ENCODE results near the gene SPTLC3.

The SPTLC3 gene

DNA sequence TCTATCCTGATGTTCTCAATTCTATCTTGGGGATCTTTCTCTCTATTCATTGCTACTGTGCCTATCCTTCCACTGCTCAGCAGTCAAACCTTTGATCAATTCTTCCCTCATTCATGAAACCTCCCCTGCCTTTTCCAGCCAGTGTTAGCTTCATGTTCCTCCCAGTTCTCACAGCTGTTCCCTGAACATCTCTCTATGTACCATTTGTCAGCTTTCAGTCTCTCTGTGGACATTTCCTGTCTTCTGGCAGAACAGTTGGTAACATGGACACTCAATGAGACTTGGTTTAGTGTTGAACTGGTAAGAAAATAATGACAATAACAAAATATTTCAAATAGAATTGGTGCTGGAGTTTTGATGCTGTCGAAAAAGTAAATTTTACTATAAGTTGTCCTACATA, 26.2 kb downstream of the SPTLC3 start:
- no peak for DNase-seq

GRCh38 chr20:13035399-13036152, 26.8 kb downstream of the SPTLC3 start:
- DNase-seq: no peak

- no peak for DNase-seq
These were observed 29.0 kb downstream of the SPTLC3 start for GRCh38 chr20:13037727-13038126.

DNA sequence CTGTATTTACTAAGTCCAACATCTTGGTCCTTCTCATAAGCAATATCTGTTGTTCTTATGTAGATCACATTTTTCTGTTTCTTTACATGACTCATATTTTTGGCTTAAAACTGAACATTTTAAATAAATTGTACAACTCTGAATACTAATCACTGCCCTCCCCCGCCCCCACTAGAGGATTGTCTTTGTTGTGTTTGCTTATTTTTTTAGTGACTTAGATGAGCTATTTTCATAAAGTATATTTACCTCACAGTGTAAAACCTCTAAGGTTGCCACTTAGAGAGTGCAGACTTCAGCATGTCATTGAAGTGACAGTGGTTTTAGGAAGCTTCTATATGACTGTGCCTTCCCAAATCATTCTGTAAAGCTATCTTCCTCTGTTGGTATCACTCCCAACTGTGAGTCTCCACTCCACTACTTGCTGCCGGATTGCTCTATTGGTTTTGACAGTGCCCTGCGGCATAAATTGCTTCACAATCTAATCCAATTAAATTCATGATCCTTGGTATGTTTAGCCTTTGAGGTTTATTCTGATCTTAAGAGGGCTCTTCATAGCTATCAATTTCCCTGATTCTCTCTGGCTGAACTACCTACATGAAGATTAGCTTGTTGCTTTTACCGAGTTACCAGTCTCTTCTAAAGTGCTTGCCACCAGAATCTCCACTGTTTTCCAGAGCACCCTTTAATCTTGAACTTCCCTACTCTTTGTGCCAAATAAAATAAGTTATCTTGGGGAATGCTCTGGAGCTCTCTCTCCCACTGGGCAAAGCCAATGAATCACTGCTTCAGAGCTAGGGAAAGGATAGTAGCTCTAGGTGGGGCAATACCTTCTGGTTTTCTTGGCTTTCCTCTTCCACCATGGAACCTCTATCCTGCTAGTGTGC, 33.0 kb downstream of the SPTLC3 start:
- no peak for DNase-seq

DNA sequence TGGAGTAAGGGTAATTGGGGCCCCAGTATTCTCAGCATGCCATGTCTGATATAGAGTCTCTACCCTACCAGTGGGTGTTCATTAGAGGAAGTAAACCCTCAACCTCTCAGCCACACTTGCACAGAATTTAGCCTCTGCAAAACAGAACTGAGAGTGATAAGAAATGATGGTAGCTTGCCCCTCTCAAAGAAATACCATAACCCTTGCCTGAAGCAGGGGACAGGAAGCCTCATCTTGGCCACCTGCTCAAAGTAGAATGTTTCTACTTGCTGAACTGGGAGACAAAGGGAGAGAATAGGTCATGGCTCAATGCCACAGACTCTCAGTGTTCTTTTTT, 33.7 kb downstream of the SPTLC3 start:
- DNase-seq: no peak

DNA sequence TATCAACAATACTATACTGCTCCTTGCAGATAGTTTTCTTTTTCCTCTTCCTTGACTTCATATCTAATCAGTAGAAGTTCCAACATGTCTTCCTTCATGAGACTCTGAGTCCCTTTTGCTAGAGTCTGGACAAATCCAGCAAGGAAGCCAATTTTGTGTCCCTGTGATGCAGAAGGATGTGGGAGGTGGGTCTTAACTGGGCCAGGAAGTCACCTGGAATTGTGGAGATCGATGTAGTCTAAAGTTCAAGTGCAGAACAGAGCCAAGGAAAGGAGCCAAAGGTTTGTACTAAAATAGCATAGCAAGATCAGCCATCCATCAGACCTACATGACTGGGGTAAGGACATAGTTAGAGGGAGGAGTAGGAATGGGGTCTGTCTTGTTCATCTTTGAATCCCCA, 37.6 kb downstream of the SPTLC3 start:
- no peak for DNase-seq

GRCh38 chr20:13054011-13054410, 45.2 kb downstream of the SPTLC3 start:
- no peak for DNase-seq

- DNase-seq: no peak
These were observed 50.1 kb downstream of the SPTLC3 start for GRCh38 chr20:13058666-13059389.

- no peak for DNase-seq
These were observed 50.8 kb downstream of the SPTLC3 start for GRCh38 chr20:13059398-13060136.

GRCh38 chr20:13060327-13060726, 51.6 kb downstream of the SPTLC3 start:
- no peak for DNase-seq

DNA sequence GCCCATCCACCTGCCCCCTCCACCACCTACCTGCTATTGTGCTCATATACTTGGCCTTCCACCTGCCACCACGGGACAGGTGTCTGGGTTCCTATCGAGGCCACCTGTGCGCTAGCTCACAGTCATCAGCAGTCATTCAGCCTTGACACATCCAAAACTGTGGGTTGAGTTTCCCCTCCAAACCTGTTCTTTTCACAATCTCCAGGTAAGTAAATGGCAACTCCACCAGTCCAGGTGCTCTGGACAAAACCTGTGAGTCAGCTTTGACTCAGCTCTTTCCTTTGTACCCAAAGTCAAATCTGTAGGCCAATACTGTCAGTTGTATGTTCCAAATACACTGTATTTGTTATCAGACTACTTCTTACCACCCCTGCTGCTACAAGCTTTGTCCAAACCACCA, 52.6 kb downstream of the SPTLC3 start:
- DNase-seq: no peak

DNA sequence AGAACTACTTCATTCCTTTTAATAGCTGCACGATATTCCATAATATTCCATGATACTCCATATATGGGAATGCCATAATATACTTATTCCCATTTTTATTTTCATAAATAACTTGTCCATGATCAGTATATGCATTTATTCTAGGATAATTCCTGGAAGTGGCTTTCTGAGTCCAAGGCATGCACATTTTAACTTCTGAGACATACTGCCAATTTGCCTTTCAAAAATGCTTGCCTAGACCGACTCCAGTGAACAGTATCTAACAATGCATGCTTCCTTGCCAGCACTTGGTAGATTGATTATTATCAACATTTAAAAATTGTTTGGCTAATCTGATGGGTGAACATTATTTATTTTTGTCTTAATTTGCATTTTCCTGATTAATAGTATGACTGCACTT, 54.0 kb downstream of the SPTLC3 start:
- no peak for DNase-seq

DNA sequence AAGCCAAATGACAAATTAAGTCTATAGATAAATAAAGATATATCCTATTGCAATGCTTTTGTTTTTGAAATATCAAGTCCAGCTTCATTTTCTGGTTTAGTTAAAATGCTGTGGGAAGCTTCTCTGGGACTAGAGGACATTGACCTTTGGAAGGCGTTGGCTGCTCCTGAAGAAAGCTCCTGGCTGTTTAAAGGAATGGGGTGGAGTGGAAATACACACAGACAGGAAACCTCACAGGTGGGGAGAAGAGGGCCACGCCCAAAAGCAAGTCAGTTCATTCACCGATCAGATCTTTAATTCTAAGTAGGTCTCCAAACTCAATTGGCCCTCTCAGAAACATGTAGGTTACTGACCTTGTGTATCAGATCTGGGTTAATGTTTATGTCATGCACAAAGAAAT, 59.6 kb downstream of the SPTLC3 start:
- no peak for DNase-seq

- DNase-seq: no peak
These were observed 73.1 kb downstream of the SPTLC3 start for GRCh38 chr20:13081877-13082276.

GRCh38 chr20:13082378-13082777, 73.6 kb downstream of the SPTLC3 start:
- no peak for DNase-seq

GRCh38 chr20:13085275-13085674, 76.5 kb downstream of the SPTLC3 start:
- DNase-seq: no peak

DNA sequence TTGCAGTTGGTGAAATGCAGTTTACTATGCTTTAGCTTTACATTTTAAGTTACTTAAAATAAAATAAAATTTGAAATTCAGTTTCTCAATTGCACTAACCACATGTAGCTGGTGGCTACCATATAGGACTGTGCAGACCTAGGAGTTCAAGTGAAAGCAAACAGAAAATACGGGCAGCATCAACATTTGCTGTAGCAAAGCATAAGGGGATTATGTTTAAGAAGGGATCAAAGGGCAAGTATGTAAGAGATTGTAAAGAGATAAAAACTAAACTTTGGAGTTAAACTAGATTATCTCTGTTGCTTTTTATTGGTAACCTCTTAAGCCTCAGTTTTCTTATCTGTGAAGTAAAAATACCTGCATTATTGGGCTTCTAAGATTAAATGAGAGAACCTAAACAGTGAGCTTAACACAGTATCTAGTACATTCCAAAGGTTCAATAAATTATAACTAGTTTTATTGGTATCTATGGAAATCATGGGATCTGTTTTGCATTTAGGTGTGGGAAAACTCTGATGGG, 81.2 kb downstream of the SPTLC3 start:
- DNase-seq: no peak

GRCh38 chr20:13092111-13092510, 83.3 kb downstream of the SPTLC3 start:
- DNase-seq: no peak

- DNase-seq: no peak
These were observed 86.2 kb downstream of the SPTLC3 start for GRCh38 chr20:13094976-13095375.

- DNase-seq: no peak
These were observed 90.1 kb downstream of the SPTLC3 start for GRCh38 chr20:13098720-13099355.

DNA sequence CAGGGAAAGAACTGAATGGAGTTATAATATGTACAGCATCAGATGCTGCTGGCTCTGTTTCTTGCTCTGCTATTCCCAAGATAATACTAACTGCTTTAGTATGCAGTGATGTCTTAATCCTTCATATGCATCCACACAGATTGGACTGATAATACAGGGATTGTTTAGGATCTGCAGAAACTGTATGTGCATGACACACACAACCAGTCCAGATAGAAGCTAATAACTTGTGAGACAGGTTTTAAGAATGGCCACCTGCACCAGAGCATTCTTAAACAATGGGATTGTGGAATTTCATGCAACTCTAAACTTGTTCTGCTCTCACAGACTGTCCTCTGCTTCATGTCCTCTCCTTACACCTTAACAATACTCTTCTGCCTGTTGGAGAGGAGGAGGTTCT, 90.9 kb downstream of the SPTLC3 start:
- DNase-seq: no peak

DNA sequence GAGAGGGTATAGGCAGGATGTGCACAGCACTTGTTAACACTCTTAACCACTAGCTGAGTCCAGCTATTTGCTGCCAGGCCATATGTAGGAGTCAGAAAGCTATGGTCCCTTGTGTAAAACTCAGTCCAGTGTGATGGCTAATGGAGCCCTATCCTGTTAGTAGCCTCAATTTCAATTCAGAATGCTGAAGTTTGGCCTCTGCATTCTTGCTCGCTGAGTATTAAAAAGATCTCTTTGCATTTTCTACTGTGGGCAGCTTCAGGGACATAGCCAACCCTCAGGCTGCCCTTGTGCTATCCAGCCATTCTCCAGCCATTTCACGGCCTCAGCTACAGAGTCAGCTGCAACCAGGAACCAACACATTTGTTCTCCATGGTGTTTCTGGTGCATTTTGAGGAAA, 92.5 kb downstream of the SPTLC3 start:
- DNase-seq: no peak

Measured in stimulated activated CD4-positive, alpha-beta T cell treated with anti-CD3 and anti-CD28 coated beads, Interleukin-4, amount 100 ng/mL, for 4 hours (primary cell).